GM23248 (cell line): ENCODE data around the gene NASP.

ENCODE experiments used
- EZH2 ChIP-seq: fragments of 200-600 bp; sonication (generic); IDR thresholded peaks from 2 replicates; pipeline ENCODE4 v1.6.1; 2018; ENCODE audit warnings: antibody characterized with exemption, mild to moderate bottlenecking; ENCODE audit not compliant: insufficient read depth, poor library complexity, severe bottlenecking
- EZH2phosphoT487 ChIP-seq: fragments of 200-600 bp; sonication (generic); IDR thresholded peaks from 2 replicates; pipeline ENCODE4 v1.6.1; 2018; ENCODE audit warnings: antibody characterized with exemption, moderate library complexity, mild to moderate bottlenecking, low read depth; ENCODE audit not compliant: insufficient read depth

- no peak for TF ChIP-seq EZH2
- TF ChIP-seq EZH2phosphoT487 = no peak
Observed at GRCh38 chr1:45566722-45567121, 17.1 kb upstream of the NASP start.
